Muscle of leg (tissue), 11 donors: ENCODE results near the gene CD63. TPM values are rescaled to one million over a fixed set of nuclear protein-coding genes. Genes with fewer than 3 reads are reported as not detected.

Experiments
- DNase-seq: peaks from one replicate; pipeline ENCODE4 v3.0.0; 2013
- H3K27ac ChIP-seq: one replicate; pipeline ENCODE4 v1.5.1; 2013; ENCODE audit warnings: mild to moderate bottlenecking, low read length, control low read depth
- H3K27me3 ChIP-seq: one replicate; pipeline ENCODE4 v1.6.1; 2013; ENCODE audit warnings: low read length; ENCODE audit not compliant: control insufficient read depth, insufficient read depth
- H3K36me3 ChIP-seq: one replicate; pipeline ENCODE4 v1.6.1; 2013; ENCODE audit warnings: low read length; ENCODE audit not compliant: control insufficient read depth, insufficient read depth
- H3K4me1 ChIP-seq: one replicate; pipeline ENCODE4 v1.6.1; 2013; ENCODE audit warnings: low read length; ENCODE audit not compliant: control insufficient read depth, insufficient read depth
- H3K4me3 ChIP-seq: one replicate; pipeline ENCODE4 v1.5.1; 2013; ENCODE audit warnings: low read length, control low read depth
- H3K9me3 ChIP-seq: replicated peaks from 2 replicates; pipeline ENCODE4 v1.6.1; 2013; ENCODE audit warnings: low read depth, low read length; ENCODE audit not compliant: control insufficient read depth
- WGBS: methylation state at CpG from one replicate; pipeline ENCODE4 v1.1.5; 2013; ENCODE audit warnings: missing lambda C conversion rate; ENCODE audit not compliant: insufficient coverage; 5-methylcytosine and 5-hydroxymethylcytosine counted together
- polyA plus RNA-seq, 8 donors: library from polyadenylated mRNA; unstranded; fragments of 120-200 nt; gene quantifications; one replicate each; pipeline versions ENCODE4 v1.2.1 to v1.2.3, GENCODE V29; 2013; ENCODE audit warnings: inconsistent platforms in 1 of 8, low replicate concordance in 1 of 8; ENCODE audit not compliant: insufficient read length in 8 of 8, insufficient read depth in 1 of 8
- total RNA-seq: library from RNA; stranded (reverse); fragments of 120-200 nt; gene quantifications from one replicate; pipeline ENCODE4 v1.2.4, GENCODE V29; 2013

CD63 gene
- total and polyA plus RNA-seq, 9 donors = 751 to 916 (median 868) TPM

GRCh38 chr12:55723516-55724225, 5.1 kb downstream of the CD63 start:
- Histone ChIP-seq H3K27me3 (no peaks in the 10 kb centered on the region), H3K9me3 (no peaks in the 10 kb centered on the region), H3K27ac (peak overlapping the region; percentile 0), H3K4me1 (peaks cover 76% of the 10 kb centered on the region), H3K36me3 (peaks cover 71% of the 10 kb centered on the region), H3K4me3 (no peak overlapping the region)
- WGBS = 42% methylated on average over 8 of the region's 10 CpGs
- DNase-seq = no peak

DNA sequence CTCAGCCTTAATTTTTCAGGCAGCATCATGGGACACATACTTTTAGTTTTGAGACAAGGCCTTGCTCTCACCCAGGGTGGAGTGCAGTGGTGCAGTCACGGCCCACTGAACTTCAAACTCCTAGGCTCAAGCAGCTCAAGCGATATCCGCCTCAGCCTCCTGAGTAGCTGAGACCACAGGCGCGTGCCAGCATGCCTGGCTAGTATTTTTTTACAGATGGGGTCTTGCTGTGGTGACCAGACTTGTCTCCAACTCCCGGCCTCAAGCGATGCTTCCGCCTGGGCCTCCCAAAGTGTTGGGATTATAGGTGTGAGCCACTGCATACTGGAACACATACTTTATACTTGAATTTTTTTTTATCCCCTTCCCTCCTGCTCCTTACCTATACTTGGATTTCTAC, 5.9 kb downstream of the CD63 start:
- WGBS = 90% methylated on average over 3 of the region's 8 CpGs
- Histone ChIP-seq H3K27me3 (no peaks in the 10 kb centered on the region), H3K9me3 (no peaks in the 10 kb centered on the region), H3K4me3 (no peak overlapping the region), H3K4me1 (peaks cover 82% of the 10 kb centered on the region), H3K36me3 (peaks cover 74% of the 10 kb centered on the region), H3K27ac (peak overlapping the region; percentile 29)
- no peak for DNase-seq

GRCh38 chr12:55721601-55722213, 7.1 kb downstream of the CD63 start:
- Histone ChIP-seq H3K4me1 (peaks cover 83% of the 10 kb centered on the region), H3K27ac (peak overlapping the region; percentile 97), H3K36me3 (peaks cover 66% of the 10 kb centered on the region), H3K4me3 (peak overlapping the region; percentile 23), H3K27me3 (no peaks in the 10 kb centered on the region), H3K9me3 (no peaks in the 10 kb centered on the region)
- WGBS = 76% methylated on average over 8 of the region's 14 CpGs
- no peak for DNase-seq

GRCh38 chr12:55720894-55721444, 7.8 kb downstream of the CD63 start:
- peaks cover 81% of the 10 kb centered on the region for H3K4me1 ChIP-seq
- WGBS = 37% methylated on average over 4 of the region's 9 CpGs
- H3K27me3 ChIP-seq = no peaks in the 10 kb centered on the region
- H3K27ac ChIP-seq = peak overlapping the region; percentile 97
- peak overlapping the region; percentile 23 for H3K4me3 ChIP-seq
- H3K36me3 ChIP-seq = peaks cover 58% of the 10 kb centered on the region
- DNase-seq = peak; percentile 78
- no peaks in the 10 kb centered on the region for H3K9me3 ChIP-seq

GRCh38 chr12:55720071-55720564, 8.7 kb downstream of the CD63 start, which contains the start of gene RDH5:
Gene RDH5 (plus strand): TSS chr12:55720393. CDS start chr12:55721185, 792 bp downstream.
- Histone ChIP-seq H3K9me3 (no peaks in the 10 kb centered on the region), H3K4me3 (peak within 1 kb of the TSS; percentile 23), H3K27ac (peak within 1 kb of the TSS; percentile 97), H3K4me1 (peaks cover 80% of the 10 kb centered on the region), H3K27me3 (no peaks in the 10 kb centered on the region), H3K36me3 (peaks cover 50% of the 10 kb centered on the region)
- WGBS = no CpG with 5 or more reads among the region's 6 CpGs
- DNase-seq = peak; percentile 91

GRCh38 chr12:55719371-55719770, 9.4 kb downstream of the CD63 start:
- peaks cover 76% of the 10 kb centered on the region for H3K4me1 ChIP-seq
- H3K27me3 ChIP-seq = no peaks in the 10 kb centered on the region
- peak overlapping the region; percentile 97 for H3K27ac ChIP-seq
- DNase-seq = no peak
- H3K4me3 ChIP-seq = no peak overlapping the region
- WGBS = no CpG with 5 or more reads among the region's 7 CpGs
- peaks cover 42% of the 10 kb centered on the region for H3K36me3 ChIP-seq
- H3K9me3 ChIP-seq = no peaks in the 10 kb centered on the region

- H3K4me3 ChIP-seq = no peak overlapping the region
- 20% methylated on average over 2 of the region's 4 CpGs for WGBS
- peak; percentile 86 for DNase-seq
- no peaks in the 10 kb centered on the region for H3K9me3 ChIP-seq
- H3K27ac ChIP-seq = peak overlapping the region; percentile 97
- H3K27me3 ChIP-seq = no peaks in the 10 kb centered on the region
- peaks cover 70% of the 10 kb centered on the region for H3K4me1 ChIP-seq
- peaks cover 36% of the 10 kb centered on the region for H3K36me3 ChIP-seq
Measured at GRCh38 chr12:55718624-55719275, 10.1 kb downstream of the CD63 start.

DNA sequence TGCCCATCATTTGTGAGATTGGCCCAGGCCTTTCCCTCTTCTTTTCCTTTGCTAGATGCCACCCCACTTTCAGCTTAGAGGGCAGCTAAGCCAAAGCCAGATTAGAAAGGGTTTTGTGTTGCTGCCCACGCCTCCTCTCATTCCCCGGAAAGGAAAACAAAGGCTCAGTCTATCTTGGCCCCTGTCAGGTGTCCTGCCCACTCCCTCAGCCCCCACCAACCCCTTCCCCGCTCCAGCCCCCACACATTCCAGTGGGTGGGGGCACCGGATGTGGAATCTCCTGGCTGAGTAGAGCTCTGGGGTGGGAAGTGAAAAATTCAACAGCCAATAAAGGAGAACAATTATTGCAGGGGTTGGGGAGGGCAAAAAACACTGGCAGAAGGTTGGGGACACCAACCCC, 10.8 kb downstream of the CD63 start:
- 8% methylated on average over 2 of the region's 4 CpGs for WGBS
- DNase-seq = peak; percentile 71
- H3K9me3 ChIP-seq = no peaks in the 10 kb centered on the region
- H3K4me3 ChIP-seq = no peak overlapping the region
- peaks cover 29% of the 10 kb centered on the region for H3K36me3 ChIP-seq
- peak overlapping the region; percentile 97 for H3K27ac ChIP-seq
- no peaks in the 10 kb centered on the region for H3K27me3 ChIP-seq
- peaks cover 68% of the 10 kb centered on the region for H3K4me1 ChIP-seq

- DNase-seq = peak; percentile 85
- H3K4me1 ChIP-seq = peaks cover 73% of the 10 kb centered on the region
- H3K27me3 ChIP-seq = no peaks in the 10 kb centered on the region
Measured at GRCh38 chr12:55717011-55718007, 11.5 kb downstream of the CD63 start.

More at GRCh38 chr12:55717011-55718007, 11.5 kb downstream of the CD63 start:
- Histone ChIP-seq H3K4me3 (peak overlapping the region; percentile 72), H3K36me3 (peaks cover 23% of the 10 kb centered on the region), H3K27ac (peak overlapping the region; percentile 97), H3K9me3 (no peaks in the 10 kb centered on the region)
- 38% methylated on average over 5 of the region's 8 CpGs for WGBS
